Stimulated activated CD4-positive, alpha-beta T cell treated with anti-CD3 and anti-CD28 coated beads, Interleukin-1b, Interleukin-23, amount 100 ng/mL, for 4 hours (primary cell): Measurements from ENCODE around the gene CCDC28B.

Experiments used
- DNase-seq, 2 donors: peaks; one replicate each; pipeline ENCODE4 v3.0.0-alpha.2; 2020; ENCODE audit warnings: low read depth in 2 of 2

Gene CCDC28B

DNA sequence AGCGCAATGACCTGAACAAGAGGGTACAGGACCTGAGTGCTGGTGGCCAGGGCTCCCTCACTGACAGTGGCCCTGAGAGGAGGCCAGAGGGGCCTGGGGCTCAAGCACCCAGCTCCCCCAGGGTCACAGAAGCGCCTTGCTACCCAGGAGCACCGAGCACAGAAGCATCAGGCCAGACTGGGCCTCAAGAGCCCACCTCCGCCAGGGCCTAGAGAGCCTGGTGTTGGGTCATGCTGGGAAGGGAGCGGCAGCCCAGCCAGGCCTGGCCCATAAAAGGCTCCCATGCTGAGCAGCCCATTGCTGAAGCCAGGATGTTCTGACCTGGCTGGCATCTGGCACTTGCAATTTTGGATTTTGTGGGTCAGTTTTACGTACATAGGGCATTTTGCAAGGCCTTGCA is 5.4 kb upstream of the CCDC28B start:
- no peak for DNase-seq

GRCh38 chr1:32195531-32195930 is 4.9 kb upstream of the CCDC28B start:
- DNase-seq, result no peak

- no peak for DNase-seq
Measured at GRCh38 chr1:32195972-32196823, 4.2 kb upstream of the CCDC28B start.

DNA sequence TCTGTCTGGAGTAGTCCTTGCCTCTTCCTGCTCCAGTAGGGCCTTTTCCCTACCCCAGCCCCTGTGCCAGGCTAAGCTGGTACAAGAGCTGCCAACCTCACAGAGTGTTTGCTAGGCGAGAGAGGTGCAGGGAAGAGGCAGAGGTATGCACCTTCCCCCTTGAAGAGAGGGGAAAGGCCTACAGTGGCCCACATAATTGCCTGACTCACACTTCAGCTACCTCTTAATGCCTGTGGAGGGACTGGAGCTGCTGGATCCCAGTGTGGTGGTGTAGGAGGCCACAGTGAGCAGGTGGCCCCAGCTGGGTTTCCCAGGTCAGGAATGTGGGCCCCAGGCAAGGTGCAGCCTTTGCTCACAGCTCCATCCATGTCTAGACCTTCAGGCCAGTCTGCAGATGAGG is 3.3 kb upstream of the CCDC28B start:
- no peak for DNase-seq

- DNase-seq, result no peak
Measured at GRCh38 chr1:32197837-32198236, 2.6 kb upstream of the CCDC28B start.

- DNase-seq, result no peak
Measured at GRCh38 chr1:32198237-32199042, 2.0 kb upstream of the CCDC28B start.

DNA sequence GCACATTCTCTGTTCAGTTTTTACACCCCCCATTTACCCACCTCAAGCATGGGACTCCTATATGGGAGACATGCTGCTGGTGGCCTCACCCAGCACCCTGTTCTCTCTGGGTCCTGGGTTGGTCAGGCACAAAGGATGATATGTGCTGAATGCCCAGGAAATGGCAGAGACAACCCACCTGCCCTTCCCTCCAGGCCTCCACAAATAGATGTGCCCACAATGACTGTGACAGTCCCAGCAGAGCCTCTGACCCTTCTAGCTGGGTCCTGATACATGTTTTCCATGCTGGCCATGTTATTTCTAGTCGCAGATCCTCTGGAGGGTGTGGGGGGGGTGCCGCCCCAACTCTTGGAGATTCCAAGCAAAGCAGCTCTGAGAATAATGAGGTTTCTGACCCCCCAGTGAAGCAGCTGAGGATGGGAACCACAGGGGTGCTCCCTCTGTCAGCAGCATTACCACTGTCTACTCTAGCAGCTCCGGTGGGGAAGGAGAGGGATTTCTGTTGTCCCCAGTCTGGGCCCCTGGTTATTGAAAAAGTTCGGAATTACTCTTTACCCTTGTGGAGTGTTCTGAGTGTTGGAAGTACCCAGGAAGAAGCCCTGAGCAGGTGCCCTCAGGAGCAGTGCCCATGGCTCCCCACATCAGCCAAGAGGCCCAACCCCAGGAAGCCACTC is 1.2 kb upstream of the CCDC28B start:
- no peak for DNase-seq

- no peak for DNase-seq
Measured at GRCh38 chr1:32199717-32200072, 700 bp upstream of the CCDC28B start.

GRCh38 chr1:32201011-32201855 is 838 bp downstream of the CCDC28B start:
- peak; percentile 46 to 69 for DNase-seq

GRCh38 chr1:32204943-32205361 is 4.6 kb downstream of the CCDC28B start:
- no peak for DNase-seq

GRCh38 chr1:32205401-32206370 is 5.3 kb downstream of the CCDC28B start, which contains the start of gene IQCC:
IQCC (plus strand) TSS chr1:32205671; CDS start chr1:32205682, 11 bp downstream.
- DNase-seq, result peak; percentile 76 to 80

- DNase-seq, result no peak
Measured at GRCh38 chr1:32208469-32208868, 8.1 kb downstream of the CCDC28B start.

DNA sequence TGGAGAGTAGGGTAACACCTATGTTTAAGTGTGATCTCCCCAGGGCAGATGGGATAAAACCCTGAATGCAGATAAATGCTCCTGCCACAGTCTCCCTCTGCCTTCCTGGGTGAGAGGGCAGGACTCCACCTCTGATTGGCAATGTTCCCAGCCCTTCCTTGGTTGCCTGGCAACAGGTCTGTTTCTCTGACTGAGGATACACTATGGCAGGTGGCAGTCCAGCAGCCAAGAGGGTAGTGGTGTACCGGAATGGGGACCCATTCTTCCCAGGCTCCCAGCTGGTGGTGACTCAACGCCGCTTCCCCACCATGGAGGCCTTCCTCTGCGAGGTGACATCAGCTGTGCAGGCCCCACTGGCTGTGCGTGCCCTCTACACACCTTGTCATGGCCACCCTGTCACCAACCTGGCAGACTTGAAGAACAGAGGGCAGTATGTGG is 8.5 kb downstream of the CCDC28B start, which contains the start of gene DCDC2B:
Gene DCDC2B (plus strand): TSS at position 199 of the 438 bp plus-strand sequence. CDS start 5 bp downstream, at position 204.
- no peak for DNase-seq

GRCh38 chr1:32215629-32216480 is 15.5 kb downstream of the CCDC28B start:
- peak; percentile 45 to 51 for DNase-seq

DNA sequence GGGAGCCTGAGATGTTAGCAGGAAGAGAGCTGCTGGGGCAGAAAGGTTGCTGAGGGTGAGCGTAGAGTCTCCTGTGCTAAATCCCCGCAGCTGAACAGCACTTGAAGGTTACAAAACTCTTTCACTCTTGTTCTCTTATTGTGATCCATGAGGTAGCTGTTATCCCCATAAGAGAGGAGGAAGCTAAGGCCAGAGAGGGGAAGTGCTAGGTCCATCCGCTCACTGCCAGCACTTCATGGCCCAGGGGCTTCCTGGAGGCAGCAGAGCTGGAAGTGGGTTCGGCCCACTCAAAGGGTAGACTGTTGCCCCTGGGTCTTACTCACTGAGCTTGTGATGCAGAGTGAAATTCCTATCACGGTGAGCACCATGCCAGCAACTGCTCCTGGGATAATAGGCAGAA is 16.2 kb downstream of the CCDC28B start:
- DNase-seq, result no peak

GRCh38 chr1:32219022-32219421 is 18.6 kb downstream of the CCDC28B start:
- DNase-seq, result no peak

DNA sequence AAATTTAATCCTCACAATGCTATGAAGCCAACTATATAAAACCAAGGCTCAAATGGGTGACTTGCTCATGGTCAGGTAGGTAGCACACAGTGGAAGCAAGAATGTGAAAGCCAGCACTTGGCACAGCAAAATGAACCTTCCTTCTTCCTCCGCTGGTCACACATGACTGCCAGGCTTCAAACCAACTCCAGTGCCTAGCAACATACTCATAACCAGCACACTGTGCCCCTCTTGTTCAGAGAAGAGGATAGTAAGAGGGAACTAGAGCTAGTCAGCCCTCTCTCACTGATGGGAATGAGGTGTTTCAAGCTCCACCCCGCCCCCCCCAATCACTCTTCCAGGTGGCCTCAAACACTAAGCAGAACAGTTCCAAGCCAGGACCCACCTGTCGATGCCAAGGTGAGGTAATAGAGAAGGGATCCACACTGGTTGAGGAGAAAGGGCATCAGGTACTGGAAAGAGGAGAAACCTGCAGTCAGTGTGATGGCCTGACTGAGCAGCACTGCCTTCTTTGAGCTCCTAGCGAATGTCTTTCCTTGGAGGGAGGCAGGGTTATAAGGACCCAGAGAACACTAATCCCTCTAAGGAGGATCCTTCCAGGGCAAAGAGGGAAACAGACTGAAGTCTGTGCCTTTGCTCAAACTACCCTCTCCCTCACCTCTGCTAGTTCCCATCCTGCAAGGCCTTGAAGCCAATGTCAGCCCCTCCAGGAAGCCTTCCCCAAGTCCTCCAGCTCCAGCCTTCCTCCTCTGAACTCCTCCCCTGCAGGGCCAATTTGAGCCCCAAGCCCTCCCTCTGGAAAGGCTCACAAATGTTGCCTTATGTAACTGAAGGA is 20.6 kb downstream of the CCDC28B start:
- DNase-seq, result no peak

DNA sequence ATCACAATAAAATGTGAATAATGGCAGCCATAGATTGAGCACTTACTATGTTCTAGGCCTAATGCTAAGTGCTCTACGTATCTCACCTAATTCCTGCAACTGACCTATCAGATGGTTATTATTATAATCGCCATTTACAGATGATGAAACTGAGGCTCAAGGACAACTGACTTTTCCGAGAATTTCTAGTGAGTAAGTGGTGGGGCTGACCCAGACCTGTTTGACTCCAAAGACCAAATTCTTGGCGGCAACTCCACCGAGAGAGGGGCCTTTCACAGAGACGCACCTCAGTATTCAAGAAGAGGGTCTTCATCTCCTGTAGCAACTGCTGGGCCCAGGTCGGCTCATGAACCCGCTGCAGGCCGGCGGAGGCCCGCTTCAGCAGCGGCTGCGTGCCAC is 21.2 kb downstream of the CCDC28B start:
- no peak for DNase-seq
